ENCODE measurements around the gene DNTTIP2.
"Not testable (repeated sequence)": the region's sequence is repeated elsewhere in the genome, so short reads cannot be mapped to it uniquely, and the experiment has no call there.

The DNTTIP2 gene

GRCh38 chr1:93878889-93879586 is at the start of gene DNTTIP2:
Gene DNTTIP2, minus strand, starts transcription at chr1:93879206. Its CDS starts 58 bp downstream, at chr1:93879148.
- DNase-seq, result no peak

GRCh38 chr1:93925206-93925605 is 46.2 kb upstream of the DNTTIP2 start:
- DNase-seq, result no peak

- DNase-seq, result no peak
Measured at GRCh38 chr1:93919780-93920179, 40.8 kb upstream of the DNTTIP2 start.

GRCh38 chr1:93917302-93917701 is 38.3 kb upstream of the DNTTIP2 start:
- no peak for DNase-seq

GRCh38 chr1:93910880-93911279 is 31.9 kb upstream of the DNTTIP2 start:
- DNase-seq, result not testable (repeated sequence)

- no peak for DNase-seq
Measured at GRCh38 chr1:93910305-93910704, 31.3 kb upstream of the DNTTIP2 start.

GRCh38 chr1:93909146-93910050 is 30.4 kb upstream of the DNTTIP2 start, which contains the start of gene GCLM:
Gene GCLM, minus strand, starts transcription at chr1:93909430. Its CDS starts 267 bp downstream, at chr1:93909163.
- peak; percentile 66 for DNase-seq

- no peak for DNase-seq
Measured at GRCh38 chr1:93908394-93909145, 29.6 kb upstream of the DNTTIP2 start.

- no peak for DNase-seq
Measured at GRCh38 chr1:93907718-93908117, 28.7 kb upstream of the DNTTIP2 start.

GRCh38 chr1:93906480-93906879 is 27.5 kb upstream of the DNTTIP2 start:
- no peak for DNase-seq

GRCh38 chr1:93905734-93906133 is 26.7 kb upstream of the DNTTIP2 start:
- DNase-seq, result no peak

GRCh38 chr1:93905051-93905450 is 26.0 kb upstream of the DNTTIP2 start:
- DNase-seq, result no peak

GRCh38 chr1:93904228-93904627 is 25.2 kb upstream of the DNTTIP2 start:
- DNase-seq, result no peak

- DNase-seq, result no peak
Measured at GRCh38 chr1:93900723-93901504, 21.9 kb upstream of the DNTTIP2 start.

- DNase-seq, result no peak
Measured at GRCh38 chr1:93899543-93900207, 20.7 kb upstream of the DNTTIP2 start.

GRCh38 chr1:93888900-93889299 is 9.9 kb upstream of the DNTTIP2 start:
- DNase-seq, result no peak

GRCh38 chr1:93882269-93882668 is 3.3 kb upstream of the DNTTIP2 start:
- DNase-seq, result no peak

GRCh38 chr1:93880731-93881130 is 1.7 kb upstream of the DNTTIP2 start:
- no peak for DNase-seq

- DNase-seq, result no peak
Measured at GRCh38 chr1:93878501-93878888, 511 bp downstream of the DNTTIP2 start.

- no peak for DNase-seq
Measured at GRCh38 chr1:93877529-93877928, 1.5 kb downstream of the DNTTIP2 start.

GRCh38 chr1:93876244-93876643 is 2.8 kb downstream of the DNTTIP2 start:
- no peak for DNase-seq
